ENCODE results near the gene ARHGAP28. TPM values are rescaled to one million over a fixed set of nuclear protein-coding genes. Genes with fewer than 3 reads are reported as not detected.

The ARHGAP28 gene
- total RNA-seq, 1 experiment from 2014 or later = 9.2 TPM

- Mint-ChIP-seq H3K36me3 (ENCODE audit: insufficient read depth in 1 of 3, low read depth in 3 of 3) (peaks cover 0 to 2% (median 0%) of the 10 kb centered on the region in 3 experiments; a peak in 1 of 7 replicates), H3K27ac (no peak overlapping the region)
Measured at GRCh38 chr18:6875749-6876148, 146.2 kb downstream of the ARHGAP28 start.

More at GRCh38 chr18:6875749-6876148, 146.2 kb downstream of the ARHGAP28 start:
- Histone ChIP-seq H3K27me3 (ENCODE audit: insufficient read depth, low read length) (no peaks in the 10 kb centered on the region), H3K79me1 (ENCODE audit: insufficient read depth, low read depth, low read length, poor library complexity, severe bottlenecking) (no peaks in the 10 kb centered on the region), H3K9ac (ENCODE audit: extremely low read depth, insufficient read length, low read length) (no peak overlapping the region), H4K20me1 (ENCODE audit: control insufficient read depth, insufficient read depth, insufficient read length) (no peaks in the 10 kb centered on the region), H4K5ac (ENCODE audit: insufficient read length, low read depth, low read length) (no peak overlapping the region), H3K4ac (ENCODE audit: low read depth, low read length) (no peak overlapping the region), H2BK5ac (ENCODE audit: insufficient read length, low read length) (no peak overlapping the region), H4K91ac (ENCODE audit: insufficient read length, low read depth, low read length) (no peak overlapping the region), H2BK12ac (ENCODE audit: insufficient read length, low read depth, low read length) (no peak overlapping the region), H3K4me1 (ENCODE audit: insufficient read depth, low read length) (peaks cover 14% of the 10 kb centered on the region), H3K9me3 (ENCODE audit: control insufficient read depth, low read depth, low read length) (no peaks in the 10 kb centered on the region), H2BK15ac (ENCODE audit: low read depth, low read length) (no peak overlapping the region), H3K4me2 (ENCODE audit: insufficient read depth, insufficient read length, low read length) (no peak overlapping the region), H2BK20ac (ENCODE audit: low read depth, low read length, poor library complexity, severe bottlenecking) (no peak overlapping the region), H2BK120ac (ENCODE audit: low read depth, low read length, poor library complexity, severe bottlenecking) (no peak overlapping the region), H3K56ac (ENCODE audit: insufficient read length, low read depth, low read length) (no peak overlapping the region), H2AK5ac (ENCODE audit: insufficient read length, low read length) (no peak overlapping the region), H3K18ac (ENCODE audit: insufficient read length, low read depth, low read length) (no peak overlapping the region), H3K79me2 (ENCODE audit: insufficient read depth, low read length) (no peaks in the 10 kb centered on the region), H3K23me2 (ENCODE audit: insufficient read length, low read depth, low read length, poor library complexity, severe bottlenecking) (no peaks in the 10 kb centered on the region), H3K14ac (ENCODE audit: insufficient read depth, low read length) (no peak overlapping the region), H3T11ph (ENCODE audit: low read length) (no peak overlapping the region), H3K23ac (ENCODE audit: insufficient read length, low read depth, low read length) (no peak overlapping the region), H2AFZ (ENCODE audit: low read length) (no peak overlapping the region), H3K27ac (ENCODE audit: insufficient read length, low read depth, low read length) (no peak overlapping the region), H4K8ac (replicated peaks; ENCODE audit: insufficient read length, low read depth, low read length) (no peak overlapping the region)
- no peak for TF ChIP-seq CTCF (conservative IDR thresholded peaks at IDR 0.05)
- no peaks in the 10 kb centered on the region for H3K27me3 Mint-ChIP-seq (ENCODE audit: low read depth)
- peaks cover 27 to 30% of the 10 kb centered on the region in 2 experiments for H3K4me1 Mint-ChIP-seq
- DNase-seq = no peak
- no peaks in the 10 kb centered on the region for H3K9me3 Mint-ChIP-seq
- H3K4me3 Mint-ChIP-seq = no peak overlapping the region
- no CpG with 5 or more reads among the region's 6 CpGs for WGBS (ENCODE audit: extremely low coverage, insufficient read length, low lambda C conversion rate)
